ENCODE results near the gene RAD23B.
"Not testable (repeated sequence)": the region's sequence is repeated elsewhere in the genome, so short reads cannot be mapped to it uniquely, and the experiment has no call there.

RAD23B gene

GRCh38 chr9:107292821-107293542, 9.9 kb downstream of the RAD23B start:
- DNase-seq, result no peak

DNA sequence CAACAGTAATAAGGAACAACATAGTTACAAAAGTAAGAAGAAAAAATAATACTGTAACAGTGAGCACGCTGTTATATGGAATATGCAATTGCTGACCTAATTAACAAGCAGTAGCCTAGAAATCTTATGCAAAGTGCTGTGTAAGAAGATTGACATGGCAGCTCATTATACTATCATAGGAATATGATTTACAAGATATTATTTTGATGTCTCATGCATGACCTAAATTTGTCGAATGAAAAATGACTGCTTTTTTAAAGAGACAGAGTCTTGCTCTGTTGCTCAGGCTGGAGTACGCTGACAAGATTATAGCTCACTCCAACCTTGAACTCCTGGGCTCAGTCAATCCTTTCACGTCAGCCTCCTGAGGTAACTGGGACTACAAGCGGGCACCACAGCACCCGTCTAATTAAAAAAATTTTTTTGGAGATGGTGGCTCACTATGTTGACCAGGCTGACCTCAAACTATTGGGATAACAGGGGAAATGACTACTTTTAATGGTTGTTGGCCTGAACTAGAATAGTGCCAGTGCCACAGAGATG, 10.5 kb downstream of the RAD23B start:
- no peak for DNase-seq

- DNase-seq, result no peak
Observed at GRCh38 chr9:107294756-107295155, 11.7 kb downstream of the RAD23B start.

- no peak for DNase-seq
Observed at GRCh38 chr9:107295995-107296394, 12.9 kb downstream of the RAD23B start.

DNA sequence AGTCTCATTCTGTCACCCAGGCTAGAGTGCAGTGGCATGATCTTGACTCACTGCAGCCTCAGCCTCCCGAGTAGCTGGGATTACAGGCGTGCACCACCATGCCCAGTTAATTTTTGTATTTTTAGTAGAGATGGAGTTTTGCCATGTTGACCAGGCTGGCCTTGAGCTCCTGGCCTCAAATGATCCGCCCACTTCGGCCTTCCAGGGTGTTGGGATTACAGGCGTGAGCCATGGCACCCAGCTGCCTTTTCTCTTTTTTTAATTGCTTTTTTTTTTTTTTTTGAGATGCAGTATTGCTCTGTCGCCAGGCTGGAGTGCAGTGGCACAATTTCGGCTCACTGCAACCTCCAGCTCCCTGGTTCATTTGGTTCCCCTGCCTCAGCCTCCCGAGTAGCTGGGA, 13.5 kb downstream of the RAD23B start:
- DNase-seq, result not testable (repeated sequence)

DNA sequence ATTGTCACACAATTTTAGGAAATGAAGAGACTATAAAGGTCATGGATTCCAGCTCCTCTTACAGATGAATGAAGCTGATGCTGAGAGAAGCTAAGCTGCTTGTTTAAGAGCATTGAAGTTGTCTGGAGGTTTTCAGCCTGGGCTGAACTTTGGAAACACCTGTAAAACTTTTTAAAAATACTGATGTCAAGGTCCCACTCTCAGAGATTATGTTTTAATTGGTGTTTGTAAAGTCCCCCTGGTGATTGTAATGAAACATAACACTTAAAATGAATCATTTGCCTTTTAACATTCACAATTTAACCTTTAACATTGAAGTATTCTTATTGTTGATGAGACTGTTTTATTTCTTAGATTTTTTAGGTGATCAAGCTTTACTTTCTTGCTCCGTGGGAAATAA, 16.4 kb downstream of the RAD23B start:
- no peak for DNase-seq

DNA sequence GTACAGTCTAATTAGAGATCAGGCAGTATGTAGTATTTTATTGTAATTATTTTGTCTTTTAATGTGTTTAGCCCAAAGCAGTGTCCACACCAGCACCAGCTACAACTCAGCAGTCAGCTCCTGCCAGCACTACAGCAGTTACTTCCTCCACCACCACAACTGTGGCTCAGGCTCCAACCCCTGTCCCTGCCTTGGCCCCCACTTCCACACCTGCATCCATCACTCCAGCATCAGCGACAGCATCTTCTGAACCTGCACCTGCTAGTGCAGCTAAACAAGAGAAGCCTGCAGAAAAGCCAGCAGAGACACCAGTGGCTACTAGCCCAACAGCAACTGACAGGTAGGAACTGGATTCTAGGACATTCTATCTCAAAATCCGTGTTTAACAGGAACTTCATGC, 23.2 kb downstream of the RAD23B start:
- DNase-seq, result no peak

DNA sequence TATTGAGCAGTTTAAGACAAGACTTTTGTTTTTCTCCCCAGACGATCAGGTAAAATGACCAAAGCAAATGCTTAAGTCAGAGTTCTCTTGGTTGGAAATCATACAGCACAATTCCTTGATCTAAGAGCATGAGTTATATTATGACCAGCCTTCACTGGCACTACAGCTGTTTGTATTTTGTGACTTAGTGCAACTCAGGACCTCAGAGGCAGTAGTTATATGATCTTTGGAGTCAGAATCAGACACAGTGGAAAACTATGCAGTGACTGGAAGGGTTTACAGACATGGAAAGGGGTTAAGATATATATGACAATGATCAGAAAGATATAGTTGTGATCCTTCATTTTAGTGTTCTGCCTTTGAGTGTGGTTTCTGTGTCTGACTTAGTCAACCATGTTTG, 24.3 kb downstream of the RAD23B start:
- no peak for DNase-seq

- DNase-seq, result no peak
Observed at GRCh38 chr9:107308461-107308860, 25.4 kb downstream of the RAD23B start.

DNA sequence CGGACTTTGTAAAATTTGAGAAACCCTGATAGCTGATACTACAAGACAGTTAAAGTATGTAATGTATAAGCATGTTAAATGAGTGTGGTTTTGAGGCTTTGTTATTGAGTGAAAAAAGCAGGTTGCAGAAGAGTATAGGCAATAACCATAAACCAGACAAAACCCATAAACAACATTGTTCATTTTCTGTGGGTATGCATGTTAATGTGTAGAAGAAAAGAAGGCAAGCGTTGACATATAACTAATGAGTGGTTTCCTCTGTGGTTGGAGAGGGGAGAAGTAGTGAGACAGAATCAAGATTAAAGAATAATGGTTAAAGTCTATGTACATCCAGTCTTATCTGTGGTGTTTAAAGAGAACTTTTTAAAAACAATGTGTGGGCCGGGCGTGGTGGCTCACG, 26.2 kb downstream of the RAD23B start:
- DNase-seq, result no peak

- DNase-seq, result peak in 4 of 56 donors; percentile 9 to 20 (median 15)
Observed at GRCh38 chr9:107312376-107313050, 29.4 kb downstream of the RAD23B start.

GRCh38 chr9:107313555-107314096, 30.5 kb downstream of the RAD23B start:
- no peak for DNase-seq

DNA sequence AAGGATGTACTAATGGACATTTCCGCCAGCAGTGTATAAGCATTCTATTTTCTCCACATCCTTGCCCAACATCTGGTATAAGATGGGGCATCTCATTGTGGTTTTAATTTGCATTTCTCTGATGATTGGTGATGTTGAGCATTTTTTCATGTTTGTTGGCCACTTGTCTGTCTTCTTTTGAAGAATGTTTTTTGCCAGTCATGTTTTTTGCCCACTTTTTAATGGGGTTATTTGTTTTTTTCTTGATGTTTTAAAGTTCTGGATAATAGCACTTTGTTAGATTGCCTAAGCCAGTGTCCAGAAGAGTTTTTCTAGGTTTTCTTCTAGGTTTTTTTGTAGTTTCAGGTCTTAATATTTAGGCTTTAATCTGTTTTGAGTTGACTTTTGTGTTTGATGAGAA, 31.7 kb downstream of the RAD23B start:
- DNase-seq, result no peak

- DNase-seq, result no peak
Observed at GRCh38 chr9:107316795-107317661, 33.9 kb downstream of the RAD23B start.

GRCh38 chr9:107322643-107323042, 39.6 kb downstream of the RAD23B start:
- DNase-seq, result no peak

GRCh38 chr9:107323836-107324585, 40.9 kb downstream of the RAD23B start:
- no peak for DNase-seq

DNA sequence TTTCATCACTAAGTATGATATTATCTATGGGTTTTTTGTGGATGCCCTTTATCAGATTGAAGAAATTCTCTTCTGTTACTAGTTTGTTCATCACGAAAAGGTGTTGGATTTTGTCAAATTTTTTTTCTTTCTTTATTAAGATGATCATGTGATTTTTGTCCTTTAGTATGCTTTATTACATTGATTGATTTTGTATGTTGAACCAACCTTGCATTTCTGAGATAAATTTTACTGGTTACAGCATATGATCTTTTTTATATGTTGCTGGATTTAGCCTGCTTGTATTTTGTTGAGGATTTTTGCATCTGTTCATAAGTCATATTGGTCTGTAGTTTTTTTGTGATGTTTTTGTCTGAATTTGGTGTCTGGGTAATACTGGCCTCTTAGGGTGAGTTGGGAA, 42.8 kb downstream of the RAD23B start:
- no peak for DNase-seq

DNA sequence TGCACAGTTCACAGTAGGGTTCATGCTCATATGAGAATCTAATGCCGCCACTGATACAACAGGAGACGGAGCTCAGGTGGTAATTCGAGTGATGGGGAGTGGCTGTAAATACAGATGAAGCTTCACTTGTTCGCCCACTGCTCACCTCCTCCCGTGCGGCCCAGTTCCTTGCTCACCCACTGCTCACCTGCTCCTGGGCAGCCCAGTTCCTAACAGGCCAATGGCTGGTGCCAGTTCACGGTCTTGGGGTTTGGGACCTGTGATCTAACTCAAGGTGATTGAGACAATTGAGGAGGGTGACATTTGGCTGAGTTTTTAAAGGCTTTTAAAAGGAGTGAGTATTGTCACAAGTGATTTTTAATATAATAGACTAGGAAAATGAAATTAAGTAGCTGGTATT, 45.4 kb downstream of the RAD23B start:
- no peak for DNase-seq

- DNase-seq, result no peak
Observed at GRCh38 chr9:107330420-107330819, 47.3 kb downstream of the RAD23B start.

- no peak for DNase-seq
Observed at GRCh38 chr9:107332883-107333282, 49.8 kb downstream of the RAD23B start.

DNA sequence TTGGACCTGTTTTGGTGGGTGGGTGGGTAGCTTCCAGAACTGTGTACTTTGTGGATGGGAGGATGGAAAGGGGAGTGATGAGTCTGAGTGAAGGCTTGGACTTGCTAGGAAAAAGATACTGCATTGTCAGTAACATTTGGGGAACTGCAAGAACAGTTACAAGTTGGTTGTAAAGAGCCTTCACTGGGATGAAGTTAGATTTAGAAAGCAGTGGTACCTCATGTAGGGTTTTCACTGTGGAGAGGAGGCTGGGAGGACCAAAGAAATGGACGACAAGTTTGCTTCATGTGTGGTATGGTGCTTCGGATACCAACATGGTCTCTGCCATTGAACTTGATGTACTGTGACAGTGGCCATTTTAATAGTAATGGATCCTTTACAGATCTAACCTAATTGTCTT, 50.3 kb downstream of the RAD23B start:
- no peak for DNase-seq
